HL-60/S4 (cell line): ENCODE data around the gene GOLT1B.
"Not testable (repeated sequence)": the region's sequence is repeated elsewhere in the genome, so short reads cannot be mapped to it uniquely, and the experiment has no call there.

ENCODE experiments used
- in situ Hi-C: fragments of 300-500 bp; cut with MboI; formaldehyde crosslinking; loops from 2 replicates; pipeline ENCODE4 v1.14.3; 2022; ENCODE audit warnings: low sequenced_read_pairs

Gene GOLT1B, protein sequence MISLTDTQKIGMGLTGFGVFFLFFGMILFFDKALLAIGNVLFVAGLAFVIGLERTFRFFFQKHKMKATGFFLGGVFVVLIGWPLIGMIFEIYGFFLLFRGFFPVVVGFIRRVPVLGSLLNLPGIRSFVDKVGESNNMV

DNA sequence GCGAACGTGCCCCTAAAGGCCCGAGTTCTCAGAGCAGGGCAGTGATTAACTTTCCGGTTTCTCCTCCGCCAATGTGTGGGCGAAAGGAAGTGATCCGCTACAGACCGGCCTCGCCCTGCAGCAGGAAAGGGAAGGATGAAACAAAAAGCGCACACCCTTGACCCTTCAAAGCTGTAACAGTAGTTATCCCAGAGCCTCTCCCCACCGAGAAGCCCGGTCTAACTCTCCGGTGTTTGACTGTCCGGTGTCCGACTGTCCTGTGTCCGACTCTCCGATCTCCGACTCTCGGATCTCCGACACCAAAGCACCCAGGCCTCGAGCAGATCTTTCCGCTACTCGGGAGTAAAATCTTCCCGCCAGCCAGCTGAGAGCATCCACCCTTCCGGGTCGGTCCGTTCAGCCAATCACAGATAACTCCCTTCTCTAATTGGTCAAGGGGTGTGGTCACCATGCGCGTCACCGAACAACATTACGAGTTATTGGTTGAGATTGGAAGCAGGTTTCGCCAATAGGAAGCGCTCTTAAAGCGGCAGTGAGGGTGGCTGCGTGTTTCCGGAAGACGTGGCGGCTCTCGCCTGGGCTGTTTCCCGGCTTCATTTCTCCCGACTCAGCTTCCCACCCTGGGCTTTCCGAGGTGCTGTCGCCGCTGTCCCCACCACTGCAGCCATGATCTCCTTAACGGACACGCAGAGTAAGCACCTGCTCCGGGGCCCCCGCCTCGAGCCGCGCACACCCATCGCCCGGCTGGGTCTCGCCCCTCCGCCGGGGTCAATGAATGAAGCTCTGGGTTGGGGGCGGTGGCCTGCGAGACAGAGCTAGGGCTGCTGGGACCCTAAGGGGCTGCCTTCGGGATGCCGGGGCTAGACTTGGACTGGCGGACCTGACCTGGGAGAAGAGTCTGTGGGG lies at the start of gene GOLT1B, which contains the start of gene RECQL:
Gene GOLT1B, plus strand, starts transcription at position 532 of the 906 bp plus-strand sequence. Its CDS starts 135 bp downstream, at position 667.
Gene RECQL, minus strand, starts transcription at position 378 of the 906 bp plus-strand sequence. CDS start 2,065 bp downstream, outside the sequence.
- in situ Hi-C loops = no loop called here

DNA sequence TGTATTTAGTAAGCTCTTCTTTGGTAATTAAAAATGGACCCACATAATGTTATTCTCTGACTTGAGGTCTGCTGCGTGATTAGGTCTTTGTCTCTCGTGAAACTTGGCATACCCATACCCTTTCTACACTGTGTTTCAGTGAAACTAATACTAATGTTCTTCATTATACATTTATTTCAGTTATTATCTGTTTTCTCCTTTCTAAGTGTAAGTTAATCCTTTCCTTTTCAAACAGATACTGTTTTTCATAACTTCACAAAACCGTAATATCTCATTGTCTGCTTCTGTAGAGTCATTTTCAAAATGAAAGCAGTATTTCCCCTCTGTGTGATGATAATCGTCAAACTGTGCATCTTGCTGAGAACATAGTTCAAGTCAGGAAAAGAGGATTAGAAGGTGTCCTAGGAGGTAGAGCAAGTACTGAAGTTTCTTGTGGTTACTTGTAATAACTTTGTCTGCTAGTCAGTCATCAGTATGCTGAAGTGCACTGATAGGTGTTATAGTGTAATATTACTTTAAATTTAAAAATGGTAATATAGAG lies 48.2 kb upstream of the GOLT1B start:
- in situ Hi-C loops = no loop called here

DNA sequence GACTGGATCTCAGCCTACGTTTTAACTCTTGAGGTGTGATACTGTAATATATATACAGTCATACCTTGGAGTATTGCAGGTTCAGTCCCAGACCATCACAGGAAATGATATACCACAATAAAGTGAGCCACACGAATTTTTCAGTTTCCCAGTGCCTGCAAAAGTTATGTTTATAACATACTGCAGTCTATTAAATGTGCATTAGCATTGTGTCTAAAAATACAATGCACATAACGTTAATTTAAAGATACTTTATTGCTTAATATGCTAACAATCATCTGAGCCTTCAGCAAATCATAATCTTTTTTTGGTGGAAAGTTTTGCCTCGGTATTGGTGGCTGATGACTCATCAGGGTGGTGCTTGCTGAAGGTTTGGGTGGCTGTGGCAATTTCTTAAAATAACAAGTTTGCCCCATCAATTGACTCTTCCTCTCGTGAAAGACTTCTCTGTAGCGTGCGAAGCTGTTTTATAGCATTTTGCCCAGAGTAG lies 45.3 kb upstream of the GOLT1B start:
- in situ Hi-C loops = no loop called here

DNA sequence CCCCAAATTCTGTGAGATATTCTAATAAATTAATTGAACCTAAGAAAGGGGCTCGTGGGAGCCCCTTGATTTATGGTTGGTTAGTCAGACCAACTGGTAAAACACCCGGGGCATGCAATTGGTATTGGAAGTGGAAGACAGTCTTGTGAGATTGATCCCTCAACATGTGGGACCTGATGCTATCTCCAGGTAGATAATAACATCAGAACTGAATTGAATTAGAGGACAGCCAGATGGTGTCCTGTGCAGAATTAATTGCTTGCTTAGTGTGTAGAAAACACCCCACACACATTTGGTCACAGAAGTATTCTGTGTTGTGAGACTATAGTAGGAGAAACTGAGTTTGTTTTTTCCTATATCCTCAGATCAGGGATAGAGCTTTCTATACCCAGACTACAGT lies 42.1 kb upstream of the GOLT1B start:
- in situ Hi-C loops = no loop called here

DNA sequence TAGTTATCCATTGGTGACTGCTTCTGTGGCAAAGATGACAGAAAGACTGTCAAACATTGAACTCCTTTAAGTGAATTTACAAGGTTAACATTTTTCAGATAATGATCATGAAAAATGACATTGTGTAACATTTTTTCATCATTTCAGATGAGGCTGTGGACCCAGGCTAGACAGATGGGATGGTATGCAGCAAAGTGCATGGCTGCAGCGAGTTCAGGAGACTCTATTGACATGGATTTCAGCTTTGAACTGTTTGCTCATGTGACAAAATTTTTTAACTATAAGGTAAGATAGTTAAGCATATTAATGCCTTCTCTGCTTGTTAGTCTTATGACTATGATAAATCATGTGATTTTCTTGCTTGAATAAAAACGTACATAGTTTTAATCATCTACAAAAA lies 34.3 kb upstream of the GOLT1B start:
- in situ Hi-C loops = not testable (repeated sequence)

DNA sequence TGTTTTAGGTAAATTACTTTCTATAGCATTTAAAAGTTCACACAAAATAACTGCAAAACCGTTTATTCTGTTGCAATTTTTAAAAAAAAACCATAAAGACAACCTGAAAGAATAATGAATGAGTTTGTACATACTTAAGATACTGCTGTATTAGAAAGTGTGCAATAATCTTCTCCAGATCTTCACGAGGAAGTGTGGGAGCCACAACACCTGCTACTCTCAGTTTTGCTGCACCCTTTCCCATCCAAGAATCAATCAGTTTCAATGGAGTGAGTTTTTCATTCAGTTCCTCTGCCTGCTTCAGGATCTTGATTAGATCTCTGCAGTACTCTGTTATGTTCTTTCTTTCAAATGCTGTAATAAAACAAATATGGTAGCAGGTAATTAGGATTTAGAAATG lies 30.3 kb upstream of the GOLT1B start:
- in situ Hi-C loops = no loop called here

DNA sequence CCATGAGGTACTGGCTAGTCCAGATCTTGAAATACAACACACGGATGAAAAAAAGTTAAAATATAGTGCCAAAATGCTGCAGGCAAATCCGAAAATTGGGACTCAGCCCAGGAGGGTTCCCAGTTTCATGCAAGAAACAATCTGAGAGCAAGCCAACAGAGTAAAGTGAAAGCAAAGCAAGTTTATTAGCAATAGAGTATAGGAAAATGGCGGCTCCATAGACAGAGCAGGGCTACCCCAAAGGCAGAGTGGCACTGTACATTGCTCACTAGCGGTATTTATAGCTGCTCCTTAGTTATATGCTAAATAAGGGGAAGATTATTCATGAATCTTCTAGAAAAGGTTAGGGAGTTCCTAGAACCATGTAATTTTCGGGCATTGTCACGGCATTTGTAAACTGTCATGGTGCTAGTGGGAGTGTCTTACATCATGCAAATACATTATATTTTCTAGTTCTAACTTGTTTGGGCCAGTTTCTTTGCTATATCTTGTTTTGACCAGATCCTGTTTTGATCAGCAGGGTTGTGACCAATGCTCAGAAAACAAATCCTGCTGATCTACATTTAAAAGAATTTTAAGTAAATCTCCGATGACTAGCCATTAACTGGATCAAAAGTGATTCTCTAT lies 29.3 kb upstream of the GOLT1B start:
- in situ Hi-C loops = no loop called here

DNA sequence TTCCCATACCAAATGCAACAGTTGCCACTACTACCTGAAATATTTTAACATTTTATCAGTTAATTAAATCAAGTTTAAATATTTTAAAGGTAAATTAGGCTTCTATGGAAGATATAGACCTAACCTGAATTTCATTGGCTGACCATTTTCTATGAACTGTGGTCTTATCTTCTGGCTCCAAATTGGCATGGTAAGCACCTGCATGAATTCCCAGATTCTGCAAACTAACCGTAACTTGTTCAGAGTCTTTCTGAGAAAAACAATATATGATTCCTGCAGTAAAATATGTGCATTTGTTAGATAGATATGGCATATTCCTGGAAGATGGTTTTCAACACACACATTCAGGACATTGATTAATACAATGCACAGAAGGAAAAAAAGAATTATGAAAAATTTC lies 26.0 kb upstream of the GOLT1B start:
- in situ Hi-C loops = no loop called here

DNA sequence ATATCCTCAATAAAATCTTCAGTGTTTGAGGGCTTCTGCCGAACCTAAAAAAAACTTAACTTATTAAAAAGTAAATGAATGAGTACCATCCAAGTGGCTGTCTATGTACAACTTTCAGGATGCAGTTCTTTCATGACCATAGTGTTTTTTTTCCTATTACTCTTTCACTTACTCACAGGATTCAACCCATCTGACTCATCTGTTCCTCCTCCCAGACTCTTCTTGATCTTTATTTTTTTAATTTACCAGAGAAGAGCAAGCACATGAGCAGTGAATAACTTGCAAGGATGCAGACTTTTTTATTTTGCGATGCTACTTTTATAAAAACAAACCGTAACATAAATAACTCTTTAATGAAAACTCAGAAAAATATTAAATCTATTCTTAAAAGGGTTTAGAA lies 24.6 kb upstream of the GOLT1B start:
- in situ Hi-C loops = no loop called here

DNA sequence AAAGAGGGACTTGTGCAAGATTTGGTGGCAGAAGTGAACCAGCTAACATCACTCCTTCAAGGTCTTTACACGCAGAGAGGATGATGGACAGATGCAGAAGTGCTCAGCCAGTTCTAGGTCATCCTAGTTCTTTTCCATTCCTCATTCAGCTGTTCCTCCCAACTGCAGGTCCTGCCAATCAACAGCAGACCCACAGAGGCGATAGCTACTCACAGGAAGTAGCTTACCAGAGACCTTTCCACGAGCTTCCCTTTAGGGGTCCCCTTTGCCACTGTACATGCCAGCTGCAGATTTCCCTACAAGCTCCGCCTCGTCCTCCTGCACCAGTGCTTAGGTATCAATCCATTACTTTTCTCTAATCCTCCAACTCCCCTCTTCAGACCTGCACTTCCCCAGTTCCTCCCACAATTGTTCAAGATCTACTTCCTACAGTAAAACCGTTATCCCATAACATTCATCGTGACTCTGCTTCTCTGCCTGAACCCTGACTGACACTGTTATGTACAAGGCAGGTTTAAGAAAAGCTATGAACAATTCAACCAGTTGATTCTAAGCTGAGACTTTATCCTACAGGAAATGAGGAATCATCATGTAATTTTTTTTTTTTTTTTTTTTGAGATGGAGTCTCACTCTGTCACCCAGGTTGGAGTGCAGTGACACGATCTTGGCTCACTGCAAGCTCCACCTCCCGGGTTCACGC lies 22.7 kb upstream of the GOLT1B start:
- in situ Hi-C loops = no loop called here

DNA sequence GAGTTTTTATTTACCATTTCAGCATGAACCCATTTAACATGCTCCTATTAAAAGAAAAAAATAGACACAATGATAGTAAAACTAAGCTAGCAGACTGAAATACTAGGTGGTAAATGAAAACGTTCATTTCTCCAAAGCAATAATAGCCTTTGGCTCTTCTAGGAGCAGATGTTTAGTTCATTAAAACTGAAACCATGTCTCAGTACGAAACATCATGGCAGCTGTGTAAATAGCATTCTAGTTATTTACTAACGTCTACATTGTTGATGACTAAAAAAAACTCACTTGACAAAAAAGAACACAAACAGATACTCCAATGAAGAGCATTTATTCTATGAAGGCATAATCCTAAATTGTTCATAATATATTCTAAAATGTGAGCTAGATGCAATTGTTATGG lies 18.1 kb upstream of the GOLT1B start:
- in situ Hi-C loops = no loop called here

DNA sequence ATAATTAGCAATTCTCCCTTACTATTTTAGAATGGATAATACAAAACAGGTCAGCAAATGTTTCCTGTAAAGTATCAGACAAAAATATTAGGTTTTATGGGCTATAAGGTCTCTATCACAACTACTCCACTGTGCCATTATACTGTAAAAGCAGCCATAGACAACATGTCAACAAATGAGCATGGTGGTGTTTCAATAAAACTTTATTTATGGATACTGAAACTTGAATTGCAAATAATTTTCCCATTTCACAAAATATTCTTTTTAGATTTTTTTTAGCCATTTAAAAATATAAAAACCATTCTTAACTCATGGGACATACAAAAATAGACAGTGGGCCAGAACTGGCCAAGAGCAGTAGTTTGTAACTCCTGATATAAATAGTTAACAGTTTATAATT lies 15.6 kb upstream of the GOLT1B start:
- in situ Hi-C loops = no loop called here

DNA sequence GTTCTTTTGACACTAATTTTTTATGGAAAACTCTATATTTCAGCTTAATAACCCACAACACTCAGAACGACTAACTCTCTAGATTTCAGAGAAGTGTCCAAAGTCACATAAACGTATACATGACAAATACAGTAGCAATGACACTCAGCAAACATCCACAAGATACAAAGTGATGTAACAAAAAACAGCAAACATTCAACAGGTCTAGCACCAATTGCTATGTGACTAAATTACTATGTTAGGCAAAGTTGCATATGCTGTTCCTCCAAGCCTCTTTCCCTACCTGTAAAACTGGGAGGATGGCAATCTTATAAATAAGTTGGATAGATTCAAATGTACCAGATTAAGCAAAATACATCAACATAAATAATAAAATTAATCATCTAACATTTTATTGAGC lies 1.8 kb upstream of the GOLT1B start:
- in situ Hi-C loops = no loop called here

DNA sequence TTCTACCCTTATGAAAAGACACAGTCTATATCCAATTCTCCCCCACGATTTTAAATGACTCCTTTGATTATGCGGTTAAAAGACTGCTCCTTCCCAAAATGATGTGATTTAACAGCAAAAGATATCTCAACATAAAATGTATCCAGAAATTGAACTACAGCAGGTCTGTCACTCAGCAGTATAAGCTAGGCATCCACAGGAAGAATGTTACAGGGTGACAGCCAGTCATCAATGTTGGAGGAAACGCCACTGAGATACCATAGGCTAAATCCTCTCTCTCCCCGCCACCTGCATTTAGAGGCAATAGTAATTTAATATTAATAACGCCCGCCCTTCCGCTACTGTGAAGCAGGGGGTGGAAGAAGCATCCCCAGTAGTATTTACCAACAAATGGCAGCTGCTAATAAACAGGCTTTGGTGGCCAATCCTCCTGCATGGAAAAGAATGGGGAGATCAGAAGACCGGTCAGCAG lies 767 bp upstream of the GOLT1B start:
- in situ Hi-C loops = no loop called here

DNA sequence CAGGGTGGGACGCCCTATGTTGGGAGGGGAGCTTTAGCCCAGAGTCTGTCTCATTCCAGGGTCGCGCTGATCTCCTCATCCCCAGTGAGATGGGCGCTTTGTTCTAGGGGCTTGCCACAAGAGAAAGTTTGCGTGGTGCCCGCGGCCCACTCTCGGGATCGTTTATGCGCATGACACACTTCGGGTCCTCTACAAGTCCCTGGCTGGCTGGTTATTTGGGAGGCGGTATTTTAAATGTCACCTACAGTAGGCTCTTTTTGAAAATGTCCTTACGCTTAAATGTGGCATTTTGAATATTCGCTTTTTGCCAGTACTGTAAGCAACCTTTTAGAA lies 541 bp downstream of the GOLT1B start:
- in situ Hi-C loops = no loop called here

DNA sequence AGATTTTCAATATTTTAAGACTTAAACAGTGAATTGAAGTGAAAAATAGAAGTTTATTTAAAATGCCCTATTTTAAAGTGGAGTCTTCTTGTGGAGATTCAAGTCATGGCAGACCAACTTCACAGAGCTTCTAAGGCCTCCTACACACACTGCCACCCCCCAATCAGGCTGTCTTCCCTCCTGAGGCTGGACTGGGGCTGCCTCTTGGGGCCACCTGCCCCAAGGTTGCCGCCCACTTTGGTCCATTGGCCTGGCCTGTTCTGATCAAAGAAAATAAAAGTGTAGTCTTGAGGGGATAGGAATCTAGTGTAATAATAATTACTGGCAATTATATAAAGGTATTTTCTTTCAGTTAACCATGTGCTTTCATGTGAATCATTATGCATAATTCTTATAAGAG lies 1.3 kb downstream of the GOLT1B start:
- in situ Hi-C loops = no loop called here

DNA sequence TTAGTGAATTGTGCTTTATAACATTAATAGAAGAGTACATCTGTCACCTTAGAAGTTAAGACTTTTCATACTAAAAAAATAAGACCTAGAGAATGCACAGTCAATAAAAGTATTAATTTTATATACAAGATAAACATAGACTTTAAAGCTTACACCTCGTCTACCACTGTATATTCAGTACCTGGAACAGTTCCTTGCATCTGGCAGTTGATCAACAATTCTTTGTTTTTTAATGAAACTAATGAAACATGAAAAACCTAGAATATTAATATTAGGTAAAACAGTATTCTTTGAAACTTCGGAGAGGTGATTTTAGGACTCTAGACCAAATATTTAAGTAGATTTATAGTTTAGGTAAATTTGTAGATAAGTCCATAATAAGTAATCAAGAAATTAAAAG lies 4.3 kb downstream of the GOLT1B start:
- in situ Hi-C loops = no loop called here

DNA sequence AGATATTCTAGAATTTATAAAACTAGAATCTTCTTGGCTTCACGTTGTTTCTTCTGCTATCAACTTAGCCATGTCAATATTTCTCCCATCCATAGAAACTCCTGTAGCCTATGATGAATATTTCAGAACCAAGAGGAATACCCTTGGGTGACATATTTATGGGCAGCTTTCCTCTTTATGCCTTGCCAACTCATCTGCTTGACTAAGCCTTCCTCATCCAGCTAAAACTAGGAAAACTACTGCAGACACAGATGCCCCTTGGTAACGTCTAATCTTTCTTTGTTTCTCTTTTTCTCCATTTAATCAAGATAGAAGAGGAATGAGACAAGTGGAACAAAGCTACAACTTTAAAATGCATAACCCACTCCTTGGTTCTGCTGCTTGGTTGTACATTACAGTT lies 6.3 kb downstream of the GOLT1B start:
- in situ Hi-C loops = no loop called here

DNA sequence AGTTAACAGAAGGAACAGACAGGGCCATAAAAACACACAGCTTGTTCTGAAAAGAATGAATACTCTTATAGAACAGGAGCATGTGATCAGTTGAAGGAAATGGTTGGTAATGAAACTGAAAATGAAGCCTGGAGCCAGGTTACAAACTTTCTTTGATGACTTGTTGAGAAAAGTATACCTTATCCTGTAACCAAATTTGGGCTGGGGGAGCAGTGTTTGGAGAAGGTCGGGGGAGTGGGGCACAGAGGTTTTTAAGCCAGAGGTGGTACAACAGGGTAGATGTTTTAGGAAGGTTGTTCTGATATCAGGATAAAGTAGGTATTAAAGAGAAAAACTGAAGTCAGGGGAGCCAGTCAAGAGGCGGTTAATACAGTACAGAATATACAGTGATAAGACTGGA lies 8.2 kb downstream of the GOLT1B start:
- in situ Hi-C loops = no loop called here

DNA sequence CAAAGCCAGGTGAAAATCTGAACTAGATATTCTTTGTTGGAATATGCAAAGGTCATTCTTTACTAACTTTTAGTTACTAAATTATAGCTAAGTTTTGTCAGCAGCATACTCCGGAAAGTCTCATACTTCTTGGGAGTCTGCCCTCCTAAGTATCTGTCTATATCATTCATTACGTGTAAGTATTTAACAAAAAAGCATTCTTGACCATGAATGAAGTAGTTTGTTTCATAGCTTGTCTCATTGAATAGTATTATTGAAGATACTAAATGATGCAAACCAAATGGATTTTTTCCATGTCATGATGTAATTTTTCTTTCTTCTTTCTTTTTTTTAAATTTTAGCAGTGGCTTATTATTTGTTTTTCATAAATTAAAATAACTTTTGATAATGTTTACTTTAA lies 14.7 kb downstream of the GOLT1B start:
- in situ Hi-C loops = no loop called here

DNA sequence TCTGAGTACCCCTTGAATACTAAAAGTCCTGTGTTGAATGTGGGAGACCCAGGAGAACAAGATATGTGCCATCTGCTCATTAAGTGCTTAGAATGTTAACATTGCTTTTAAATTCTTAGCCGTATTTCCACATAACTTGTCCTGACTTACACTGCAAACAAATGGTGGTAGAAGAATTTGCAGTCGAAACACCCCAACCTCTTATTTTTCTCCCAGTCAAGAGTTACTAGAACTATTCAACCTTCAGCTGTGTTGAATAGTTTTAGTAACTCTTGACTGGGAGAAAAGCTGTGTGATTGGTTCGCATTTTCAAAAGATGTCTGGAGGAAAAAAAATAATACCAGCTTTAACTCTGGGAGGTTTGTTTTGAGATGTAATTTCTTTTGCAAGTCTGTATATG lies 16.9 kb downstream of the GOLT1B start:
- in situ Hi-C loops = no loop called here
